Hepatocyte (in vitro differentiated cells): ENCODE results near the gene ERC2. TPM values are rescaled to one million over a fixed set of nuclear protein-coding genes. Genes with fewer than 3 reads are reported as not detected.

Source experiments
- DNase-seq: peaks from one replicate; pipeline ENCODE4 v3.0.0-alpha.2; 2016; ENCODE audit warnings: low spot score
- H2AFZ ChIP-seq: fragments of 200-600 bp; sonication (generic); 2 replicates; pipeline ENCODE4 v1.6.0; 2016; ENCODE audit warnings: antibody characterized with exemption, mild to moderate bottlenecking
- H3K27ac ChIP-seq: fragments of 200-600 bp; sonication (generic); 2 replicates; pipeline ENCODE4 v1.5.1; 2016; ENCODE audit warnings: mild to moderate bottlenecking
- H3K27me3 ChIP-seq: fragments of 200-600 bp; sonication (generic); 2 replicates; pipeline ENCODE4 v1.6.1; 2016
- H3K36me3 ChIP-seq: fragments of 200-600 bp; sonication (generic); replicated peaks from 2 replicates; pipeline ENCODE4 v1.5.1; 2016; ENCODE audit warnings: low read depth; ENCODE audit not compliant: insufficient read depth
- H3K4me1 ChIP-seq: fragments of 200-600 bp; sonication (generic); 2 replicates; pipeline ENCODE4 v1.5.1; 2016; ENCODE audit warnings: mild to moderate bottlenecking, moderate library complexity; ENCODE audit not compliant: insufficient read depth
- H3K4me2 ChIP-seq: fragments of 200-600 bp; sonication (generic); 2 replicates; pipeline ENCODE4 v1.6.0; 2016
- H3K4me3 ChIP-seq: fragments of 200-600 bp; sonication (generic); 2 replicates; pipeline ENCODE4 v1.5.1; 2016; ENCODE audit warnings: mild to moderate bottlenecking
- H3K79me2 ChIP-seq: fragments of 200-600 bp; sonication (generic); 2 replicates; pipeline ENCODE4 v1.6.0; 2017; ENCODE audit warnings: mild to moderate bottlenecking
- H3K9me2 ChIP-seq: fragments of 200-600 bp; sonication (generic); replicated peaks from 2 replicates; pipeline ENCODE4 v1.6.0; 2017; ENCODE audit warnings: mild to moderate bottlenecking; ENCODE audit not compliant: insufficient read depth
- H3K9me3 ChIP-seq: fragments of 200-600 bp; sonication (generic); 2 replicates; pipeline ENCODE4 v1.5.1; 2016; ENCODE audit warnings: low read depth, mild to moderate bottlenecking
- H4K20me1 ChIP-seq: fragments of 200-600 bp; sonication (generic); 2 replicates; pipeline ENCODE4 v1.6.0; 2016; ENCODE audit warnings: mild to moderate bottlenecking; ENCODE audit not compliant: insufficient read depth, poor library complexity, severe bottlenecking
- EZH2 ChIP-seq: fragments of 200-600 bp; sonication (generic); IDR thresholded peaks from 2 replicates; pipeline ENCODE4 v1.6.1; 2016; ENCODE audit warnings: antibody characterized with exemption, mild to moderate bottlenecking, borderline replicate concordance
- EZH2phosphoT487 ChIP-seq: fragments of 200-600 bp; sonication (generic); IDR thresholded peaks from one replicate; pipeline ENCODE4 v1.6.1; 2018; ENCODE audit warnings: antibody characterized with exemption, mild to moderate bottlenecking, low read depth, moderate library complexity; ENCODE audit not compliant: unreplicated experiment, severe bottlenecking
- WGBS: methylation state at CpG from one replicate; pipeline ENCODE4 v1.1.6; 2016; ENCODE audit warnings: low lambda C conversion rate; ENCODE audit errors: missing lambda C conversion rate; 5-methylcytosine and 5-hydroxymethylcytosine counted together
- polyA plus RNA-seq: library from polyadenylated mRNA; unstranded; fragments of >200 nt; fragmentation: Nextera tagmentation; extraction: Ambion mirVana; gene quantifications from 2 replicates; pipeline ENCODE4 v1.2.1, GENCODE V29; 2016
- total RNA-seq: library from RNA; depleted of rRNA; stranded (reverse); fragments of >200 nt; gene quantifications from 2 replicates; pipeline ENCODE4 v1.2.3, GENCODE V29; 2014
- TF ChIP-seq, protein P1 (sequence below): fragments of 200-600 bp; sonication (generic); IDR thresholded peaks from 2 replicates; pipeline ENCODE4 v1.5.1; 2016; ENCODE audit warnings: antibody characterized with exemption, mild to moderate bottlenecking; ENCODE audit not compliant: poor library complexity

Gene ERC2
- total and polyA plus RNA-seq, 2 experiments from 2014 or later, result 1.2 to 5.3 TPM

DNA sequence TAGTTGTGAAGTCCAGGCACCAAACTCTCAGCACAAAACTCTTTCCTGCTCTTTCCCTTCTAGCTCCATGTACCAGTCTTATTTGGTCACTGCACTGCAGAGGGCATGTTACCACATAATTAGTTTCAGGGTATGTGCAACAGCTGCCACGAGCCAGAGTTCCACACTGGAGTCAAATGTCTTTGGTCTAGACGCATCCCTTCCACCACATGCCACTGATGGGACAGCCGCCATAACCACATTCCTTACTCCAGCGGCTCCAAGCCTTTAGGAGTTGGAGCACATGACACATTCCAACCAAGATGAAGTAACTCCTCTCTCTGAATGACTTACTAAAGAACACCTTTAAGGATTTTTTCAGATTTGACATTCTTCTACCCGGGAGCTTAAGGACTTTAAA, 153.4 kb downstream of the ERC2 start:
- Histone ChIP-seq H3K4me1 (peaks cover 7% of the 10 kb centered on the region), H3K4me3 (no peak overlapping the region), H3K36me3 (no peaks in the 10 kb centered on the region), H3K79me2 (no peaks in the 10 kb centered on the region), H3K9me3 (no peaks in the 10 kb centered on the region), H2AFZ (no peak overlapping the region), H3K9me2 (no peaks in the 10 kb centered on the region), H3K27me3 (no peaks in the 10 kb centered on the region), H3K27ac (no peak overlapping the region), H3K4me2 (no peak overlapping the region), H4K20me1 (no peaks in the 10 kb centered on the region)
- TF ChIP-seq EZH2 (no peak), EZH2phosphoT487 (no peak)
- TF ChIP-seq, protein P1, sequence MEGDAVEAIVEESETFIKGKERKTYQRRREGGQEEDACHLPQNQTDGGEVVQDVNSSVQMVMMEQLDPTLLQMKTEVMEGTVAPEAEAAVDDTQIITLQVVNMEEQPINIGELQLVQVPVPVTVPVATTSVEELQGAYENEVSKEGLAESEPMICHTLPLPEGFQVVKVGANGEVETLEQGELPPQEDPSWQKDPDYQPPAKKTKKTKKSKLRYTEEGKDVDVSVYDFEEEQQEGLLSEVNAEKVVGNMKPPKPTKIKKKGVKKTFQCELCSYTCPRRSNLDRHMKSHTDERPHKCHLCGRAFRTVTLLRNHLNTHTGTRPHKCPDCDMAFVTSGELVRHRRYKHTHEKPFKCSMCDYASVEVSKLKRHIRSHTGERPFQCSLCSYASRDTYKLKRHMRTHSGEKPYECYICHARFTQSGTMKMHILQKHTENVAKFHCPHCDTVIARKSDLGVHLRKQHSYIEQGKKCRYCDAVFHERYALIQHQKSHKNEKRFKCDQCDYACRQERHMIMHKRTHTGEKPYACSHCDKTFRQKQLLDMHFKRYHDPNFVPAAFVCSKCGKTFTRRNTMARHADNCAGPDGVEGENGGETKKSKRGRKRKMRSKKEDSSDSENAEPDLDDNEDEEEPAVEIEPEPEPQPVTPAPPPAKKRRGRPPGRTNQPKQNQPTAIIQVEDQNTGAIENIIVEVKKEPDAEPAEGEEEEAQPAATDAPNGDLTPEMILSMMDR, result no peak
- 67% methylated on average over 5 of the region's 5 CpGs for whole genome bisulfite sequencing
- no peak for DNase-seq

DNA sequence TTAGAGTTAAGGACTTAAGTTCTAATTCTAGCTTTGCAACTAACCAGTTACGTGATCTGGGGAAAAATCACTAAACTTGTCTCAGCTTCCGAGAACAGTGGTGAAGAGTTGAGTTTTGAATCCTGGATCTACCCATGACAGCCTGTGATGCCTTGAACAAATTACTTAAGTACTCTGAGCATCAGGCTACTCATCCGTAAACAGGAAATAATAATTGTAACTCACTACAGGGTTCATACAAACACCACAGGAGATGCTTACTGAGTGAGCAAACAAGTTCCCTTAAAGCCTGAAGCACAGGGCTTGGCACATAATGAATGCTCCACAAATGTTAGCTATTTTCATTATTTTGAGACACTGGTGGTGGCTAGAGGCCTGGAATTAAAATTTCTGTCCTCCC, 158.8 kb downstream of the ERC2 start:
- no peaks in the 10 kb centered on the region for H3K36me3 ChIP-seq
- H3K79me2 ChIP-seq, result no peaks in the 10 kb centered on the region
- WGBS, result 79% methylated on average over 3 of the region's 3 CpGs
- no peak for DNase-seq
- H3K9me2 ChIP-seq, result no peaks in the 10 kb centered on the region
- H3K4me2 ChIP-seq, result no peak overlapping the region
- H3K27me3 ChIP-seq, result no peaks in the 10 kb centered on the region
- H3K27ac ChIP-seq, result no peak overlapping the region
- H2AFZ ChIP-seq, result no peak overlapping the region
- H3K4me1 ChIP-seq, result no peaks in the 10 kb centered on the region
- no peaks in the 10 kb centered on the region for H3K9me3 ChIP-seq
- no peak overlapping the region for H3K4me3 ChIP-seq
- TF ChIP-seq, protein P1, result no peak
- TF ChIP-seq EZH2phosphoT487 (no peak), EZH2 (no peak)
- no peaks in the 10 kb centered on the region for H4K20me1 ChIP-seq

DNA sequence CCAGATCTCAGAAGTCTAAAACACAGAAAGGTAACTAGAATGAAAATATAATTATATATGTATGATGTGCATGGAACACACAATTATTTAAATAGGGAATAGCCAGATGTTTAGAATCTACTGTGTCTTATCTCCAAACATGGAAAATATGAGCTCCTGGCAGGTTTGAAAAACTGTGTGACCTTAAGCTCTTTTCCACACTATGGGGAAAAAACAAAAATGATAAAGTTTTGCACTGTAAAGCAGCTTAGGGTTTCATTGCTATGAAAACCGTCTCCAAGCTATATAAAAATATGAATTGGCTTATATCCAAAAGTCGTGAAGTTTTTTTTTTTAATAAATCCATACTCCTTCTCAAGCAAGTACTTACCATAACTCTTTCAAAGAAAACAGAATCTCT, 159.8 kb downstream of the ERC2 start:
- no peak overlapping the region for H2AFZ ChIP-seq
- no peak overlapping the region for H3K27ac ChIP-seq
- no peaks in the 10 kb centered on the region for H3K9me3 ChIP-seq
- H3K79me2 ChIP-seq, result no peaks in the 10 kb centered on the region
- TF ChIP-seq EZH2 (no peak), EZH2phosphoT487 (no peak)
- TF ChIP-seq, protein P1, result no peak
- DNase-seq, result no peak
- H4K20me1 ChIP-seq, result no peaks in the 10 kb centered on the region
- WGBS, result 78% methylated on average over 2 of the region's 2 CpGs
- H3K9me2 ChIP-seq, result no peaks in the 10 kb centered on the region
- H3K4me3 ChIP-seq, result no peak overlapping the region
- no peak overlapping the region for H3K4me2 ChIP-seq
- H3K4me1 ChIP-seq, result no peaks in the 10 kb centered on the region
- H3K27me3 ChIP-seq, result no peaks in the 10 kb centered on the region
- no peaks in the 10 kb centered on the region for H3K36me3 ChIP-seq

DNA sequence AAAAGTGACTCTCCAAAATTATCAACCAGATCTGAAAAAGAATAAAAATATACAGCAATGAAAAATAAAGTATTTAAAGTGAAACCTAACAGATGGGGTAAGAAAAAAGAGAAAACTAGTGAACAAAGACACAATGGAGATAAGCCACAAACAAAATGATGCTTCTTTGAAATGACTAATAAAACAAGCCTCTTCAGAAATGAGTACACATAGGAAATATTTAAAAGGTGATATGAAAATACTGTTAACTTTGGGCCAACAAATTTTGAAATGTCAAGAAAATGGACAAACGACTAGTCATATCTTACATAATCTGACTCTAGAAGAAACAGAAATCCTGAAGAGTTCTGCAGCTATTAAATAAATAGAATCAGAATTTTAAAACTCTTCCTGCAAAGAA, 164.2 kb downstream of the ERC2 start:
- H3K36me3 ChIP-seq, result no peaks in the 10 kb centered on the region
- no peaks in the 10 kb centered on the region for H3K79me2 ChIP-seq
- H4K20me1 ChIP-seq, result no peaks in the 10 kb centered on the region
- no peak overlapping the region for H3K4me3 ChIP-seq
- H2AFZ ChIP-seq, result no peak overlapping the region
- no peaks in the 10 kb centered on the region for H3K9me2 ChIP-seq
- WGBS, result 97% methylated on average over 1 of the region's 1 CpG
- no peak overlapping the region for H3K4me2 ChIP-seq
- H3K4me1 ChIP-seq, result no peaks in the 10 kb centered on the region
- no peaks in the 10 kb centered on the region for H3K27me3 ChIP-seq
- no peak overlapping the region for H3K27ac ChIP-seq
- no peak for DNase-seq
- TF ChIP-seq EZH2 (no peak), EZH2phosphoT487 (no peak)
- TF ChIP-seq, protein P1, result no peak
- no peaks in the 10 kb centered on the region for H3K9me3 ChIP-seq
